ENCODE measurements around the gene ATXN1.
"Not testable (repeated sequence)": the region's sequence is repeated elsewhere in the genome, so short reads cannot be mapped to it uniquely, and the experiment has no call there.

Gene ATXN1

DNA sequence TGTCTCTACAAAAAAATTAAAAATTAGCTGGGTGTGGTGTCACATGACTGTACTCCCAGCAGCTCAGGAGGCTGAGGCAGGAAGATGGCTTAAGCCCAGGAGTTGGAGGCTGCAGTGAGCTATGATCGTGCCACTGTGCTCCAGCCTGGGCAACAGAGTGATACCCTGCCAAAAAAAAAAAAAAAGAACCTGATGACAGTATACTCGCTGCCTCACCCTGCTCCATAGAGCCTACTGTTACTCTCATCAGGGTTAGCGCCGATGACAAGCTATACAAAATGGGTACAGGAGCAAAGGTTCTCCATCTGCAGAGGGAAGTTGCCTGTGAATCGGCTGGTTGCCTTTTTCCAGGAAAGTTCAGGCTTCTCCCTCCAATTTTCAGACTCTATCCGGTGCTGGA lies 469.5 kb downstream of the ATXN1 start:
- no peak for DNase-seq

DNA sequence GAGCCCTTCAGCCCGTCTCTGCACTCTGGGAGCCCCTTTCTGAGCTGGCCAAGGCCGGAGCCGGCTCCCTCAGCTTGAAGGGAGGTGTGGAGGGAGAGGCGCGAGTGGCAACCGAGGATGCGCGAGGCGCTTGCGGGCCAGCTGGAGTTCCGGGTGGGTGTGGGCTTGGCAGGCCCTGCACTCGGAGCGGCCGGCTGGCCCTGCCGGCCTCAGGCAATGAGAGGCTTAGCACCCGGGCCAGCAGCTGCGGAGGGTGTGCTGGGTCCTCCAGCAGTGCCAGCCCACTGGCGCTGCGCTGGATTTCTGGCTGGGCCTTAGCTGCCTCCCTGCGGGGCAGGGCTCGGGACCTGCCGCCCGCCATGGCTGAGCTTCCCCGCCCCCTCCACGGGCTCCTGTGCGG lies 473.1 kb downstream of the ATXN1 start:
- DNase-seq: no peak

DNA sequence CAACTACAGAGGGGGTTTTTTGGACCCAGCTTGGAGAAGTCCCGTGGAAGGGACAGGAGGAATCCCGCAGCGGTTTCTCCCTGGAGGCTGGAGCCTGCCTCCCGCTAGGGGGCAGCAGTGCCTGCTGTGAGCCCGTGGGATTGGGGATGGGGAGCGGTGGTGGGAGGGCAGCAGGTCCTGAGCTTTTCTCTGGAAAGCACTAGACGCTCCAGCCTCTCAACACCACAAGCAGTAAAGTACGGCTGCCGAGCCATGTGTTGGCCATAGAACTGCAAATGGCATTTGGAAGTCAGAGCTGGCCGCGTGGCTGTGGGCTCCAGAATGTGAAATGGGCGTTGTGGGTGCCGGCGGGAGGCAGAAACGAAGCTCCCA lies 475.1 kb downstream of the ATXN1 start:
- DNase-seq: peak in 1 of 2 experiments; percentile 35

DNA sequence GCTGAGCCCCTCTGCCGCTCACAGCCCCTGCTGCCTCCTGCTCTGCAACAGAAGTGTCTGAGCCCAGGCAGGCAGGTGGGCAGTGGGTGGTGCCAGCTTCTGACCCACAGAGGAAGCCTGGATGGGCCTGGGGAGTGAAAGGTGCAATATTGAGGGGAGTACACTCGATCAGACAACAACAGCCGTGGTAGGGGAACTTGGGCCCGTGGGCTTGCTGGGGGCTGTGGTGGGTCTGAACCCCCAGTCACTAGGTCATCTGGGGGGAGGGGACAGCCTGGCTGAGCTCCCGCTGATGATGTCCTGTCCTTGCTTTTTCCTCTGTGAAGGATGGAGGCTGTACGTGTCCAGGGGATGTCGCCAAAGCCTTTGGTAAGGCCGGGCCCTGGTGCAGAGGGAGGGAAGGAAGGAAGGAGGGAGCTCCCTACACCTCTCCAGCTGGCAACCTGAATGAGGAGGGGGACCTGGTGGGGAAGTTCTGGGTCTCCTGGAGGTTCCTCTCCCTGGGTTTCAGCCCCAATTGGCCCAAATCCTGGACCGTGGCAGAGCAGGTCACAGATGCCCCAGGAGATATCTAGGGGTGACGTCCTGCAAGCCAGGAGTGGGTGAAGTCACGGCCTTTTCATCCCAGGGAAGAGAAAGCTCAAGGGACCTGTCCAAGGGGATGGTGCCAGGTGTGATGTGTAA lies 475.7 kb downstream of the ATXN1 start:
- no peak for DNase-seq

DNA sequence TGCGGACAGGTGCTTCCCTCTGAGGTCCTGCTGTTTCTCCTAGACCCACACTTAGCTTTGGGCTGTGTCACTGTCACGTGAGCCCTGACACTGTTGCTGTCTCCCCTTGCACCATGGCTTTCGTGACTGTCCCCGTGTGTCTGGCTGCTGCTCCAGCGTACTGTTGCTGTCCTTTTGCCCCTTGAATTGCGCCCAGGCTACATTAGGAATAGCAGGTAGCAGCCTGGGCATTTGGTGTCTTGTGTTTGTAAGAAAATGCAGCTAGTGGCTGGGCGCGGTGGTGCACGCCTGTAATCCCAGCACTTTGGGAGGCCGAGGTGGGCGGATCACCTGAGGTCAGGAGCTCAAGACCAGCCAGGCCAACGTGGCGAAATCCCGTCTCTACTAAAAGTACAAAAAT lies 476.8 kb downstream of the ATXN1 start:
- no peak for DNase-seq

DNA sequence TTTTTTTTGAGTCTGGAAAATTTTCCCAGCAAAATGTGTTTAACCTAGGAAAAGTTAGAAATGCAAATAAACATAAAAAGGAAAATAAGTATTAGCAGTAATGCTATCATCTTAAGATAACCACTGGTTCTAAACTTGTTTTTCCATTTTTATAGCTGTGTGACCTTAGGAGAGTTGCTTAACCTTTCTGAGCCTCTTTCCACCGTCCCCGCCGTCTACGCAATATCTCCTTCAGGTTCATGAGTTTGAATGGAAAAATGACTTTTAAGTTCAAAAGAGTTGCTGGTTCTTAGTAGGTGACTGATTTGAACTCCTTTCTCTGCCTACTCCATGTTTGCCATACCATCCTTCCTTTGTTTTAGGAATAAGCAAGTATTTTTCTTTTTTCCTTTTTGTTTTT lies 478.9 kb downstream of the ATXN1 start:
- DNase-seq: no peak

DNA sequence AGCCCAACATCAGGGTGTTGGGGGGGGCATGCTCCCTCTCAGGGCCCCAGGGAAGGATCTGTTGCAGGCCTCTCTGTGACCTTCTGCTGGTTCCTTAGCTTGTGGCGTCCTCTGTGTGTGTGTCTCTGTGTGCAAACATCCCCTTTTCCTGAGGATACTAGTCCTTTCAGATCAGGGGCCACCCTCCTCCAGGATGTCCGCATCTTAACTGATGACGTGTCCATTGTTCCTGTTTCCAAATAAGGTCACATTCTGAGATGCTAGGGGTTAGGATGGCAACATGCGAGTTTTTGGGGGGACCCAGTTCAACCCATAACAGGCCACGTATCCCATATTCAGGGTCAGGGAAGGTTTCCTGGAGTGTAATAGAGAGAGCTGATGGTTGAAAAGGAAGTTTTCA lies 482.0 kb downstream of the ATXN1 start:
- no peak for DNase-seq

DNA sequence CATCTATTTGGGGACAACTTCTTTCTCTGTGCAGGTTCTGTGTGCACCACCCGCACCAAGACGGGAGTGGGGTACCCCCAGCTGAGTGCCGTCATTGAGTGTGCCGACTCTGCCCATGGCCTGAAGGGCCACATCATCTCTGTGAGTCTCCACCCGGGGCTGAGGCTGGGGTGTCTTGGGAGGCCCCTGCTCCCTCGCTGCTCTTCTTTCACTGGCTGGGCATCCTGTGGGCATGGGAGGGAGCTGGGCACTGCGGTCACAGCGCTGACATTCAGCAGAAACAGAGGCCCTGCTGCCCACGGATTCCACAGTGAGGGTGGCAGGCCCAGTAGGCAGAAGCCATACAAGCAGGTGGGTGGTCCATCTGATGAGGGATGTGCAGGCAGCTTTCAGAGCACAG lies 482.5 kb downstream of the ATXN1 start:
- DNase-seq: no peak

DNA sequence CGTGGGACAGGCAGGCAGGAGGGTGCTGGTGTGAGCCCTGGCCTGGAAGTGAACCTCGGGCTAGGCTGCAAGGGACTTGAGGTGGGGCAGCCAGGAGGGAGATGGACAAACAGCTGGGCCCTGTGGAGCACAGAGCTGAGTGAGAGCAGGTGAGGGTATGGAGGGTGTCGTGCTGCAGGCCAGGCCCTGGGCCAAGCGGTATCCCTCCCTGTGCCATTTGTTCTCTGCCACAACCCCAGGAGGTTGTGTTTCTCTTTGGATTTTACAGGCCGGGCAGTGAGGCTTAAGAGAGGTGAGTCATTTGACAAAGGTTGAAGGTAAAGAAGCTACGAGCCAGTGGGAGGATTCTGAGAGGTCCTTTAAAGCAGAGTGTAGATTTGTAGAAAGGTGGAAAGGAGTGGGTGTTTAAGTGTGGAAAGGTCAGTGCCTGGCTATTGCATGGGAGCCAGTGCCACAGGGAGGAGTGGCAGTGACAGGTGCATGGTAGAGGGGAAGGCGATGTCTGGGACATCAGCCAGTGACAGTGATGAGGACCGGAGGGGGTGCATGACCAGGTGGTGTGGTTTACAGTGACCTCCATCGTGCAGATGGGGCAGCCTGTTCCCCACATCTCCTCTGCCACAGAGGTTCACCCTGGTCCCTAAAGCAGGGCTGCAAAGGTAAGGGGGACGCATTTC lies 483.1 kb downstream of the ATXN1 start:
- DNase-seq: no peak

DNA sequence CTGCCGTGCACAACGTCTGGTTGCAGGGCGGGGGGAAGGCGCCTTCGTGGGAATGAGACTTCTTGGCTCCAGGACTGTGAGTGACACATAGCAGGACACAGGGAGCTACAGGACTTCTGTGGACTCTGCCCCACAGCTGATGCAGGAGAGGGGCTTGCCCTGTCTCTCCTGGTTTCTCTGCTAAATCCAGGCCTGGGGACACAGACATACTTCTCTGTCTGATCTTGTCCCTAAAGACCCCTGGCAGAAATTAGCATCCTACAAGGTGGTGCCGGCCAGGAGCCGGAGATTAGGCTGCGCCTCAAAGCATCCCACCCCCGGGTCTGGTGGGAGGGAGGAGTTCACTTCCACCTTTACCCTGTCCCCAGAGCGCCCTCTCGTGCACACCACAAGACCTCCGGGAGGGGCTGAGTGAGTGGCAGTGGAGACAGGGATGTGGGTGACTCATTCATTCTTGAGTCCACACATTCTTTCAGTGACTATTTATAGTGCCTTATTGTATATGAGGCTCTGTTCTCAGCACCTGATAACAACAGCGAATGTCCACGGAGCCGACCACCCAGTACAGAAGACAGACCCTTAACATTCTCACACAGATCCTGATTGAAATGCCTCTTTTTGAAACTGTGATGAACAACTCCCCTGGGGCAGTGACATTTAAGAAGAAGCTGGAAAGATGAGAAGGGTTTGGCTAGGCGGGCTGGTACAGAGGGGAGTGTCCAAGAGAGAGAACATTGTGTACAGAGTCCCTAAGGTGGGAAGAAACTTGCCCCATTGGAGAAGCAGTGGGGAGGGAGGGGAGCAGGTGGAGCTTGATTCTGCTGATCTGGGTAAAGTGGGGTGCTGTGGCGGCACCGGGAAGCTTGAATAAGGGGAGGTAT lies 483.9 kb downstream of the ATXN1 start:
- DNase-seq: no peak

DNA sequence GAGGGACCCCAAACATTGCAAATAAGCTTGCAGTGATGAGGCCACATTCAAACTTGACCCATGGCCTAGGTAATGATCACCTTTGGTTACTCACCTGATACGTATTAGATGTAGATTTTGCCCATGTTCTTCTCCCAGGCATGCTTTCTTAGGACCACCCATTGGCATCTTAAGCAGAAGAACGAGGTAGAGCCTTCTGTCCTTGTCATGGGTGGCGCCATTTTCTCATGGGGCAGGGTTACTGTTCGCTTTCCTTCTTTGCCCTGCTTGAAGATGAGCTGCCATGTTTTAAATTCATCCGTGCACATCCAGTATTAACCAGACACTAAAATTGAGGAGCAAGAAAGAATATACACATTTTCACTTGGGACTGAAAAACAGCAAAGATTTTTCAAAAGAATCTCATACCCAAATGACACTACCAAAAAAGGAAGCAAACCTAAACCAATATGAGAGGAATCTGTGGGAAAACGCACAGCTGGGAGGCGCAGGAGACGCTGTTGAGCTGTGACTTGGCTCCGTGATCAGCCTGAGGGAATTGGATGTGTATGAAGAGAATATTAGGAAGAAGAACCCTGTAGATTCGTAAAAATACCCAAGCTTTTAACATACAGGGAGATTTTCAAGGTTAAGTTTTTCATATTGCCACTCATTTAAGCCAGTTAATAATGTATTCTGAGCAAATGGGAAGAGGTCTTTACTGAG lies 486.2 kb downstream of the ATXN1 start:
- no peak for DNase-seq

DNA sequence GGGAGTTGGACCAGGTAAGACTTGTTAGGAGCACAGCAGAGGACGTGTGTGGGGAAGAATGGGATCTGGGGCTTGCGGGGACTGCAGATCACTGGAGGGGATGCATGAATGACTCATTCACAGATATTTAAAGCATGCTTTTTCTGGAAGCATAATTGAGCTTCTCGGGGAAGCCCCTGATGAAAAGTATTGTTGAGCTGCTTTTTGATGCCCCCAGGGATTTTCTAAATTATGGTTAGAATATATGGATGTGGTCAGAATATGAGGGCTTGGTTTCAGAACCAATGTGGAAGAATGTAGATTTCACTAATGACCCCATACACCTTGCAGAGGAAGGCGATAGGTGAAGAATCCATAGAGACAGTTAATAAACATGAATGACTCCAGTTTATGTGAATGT lies 486.8 kb downstream of the ATXN1 start:
- DNase-seq: no peak

DNA sequence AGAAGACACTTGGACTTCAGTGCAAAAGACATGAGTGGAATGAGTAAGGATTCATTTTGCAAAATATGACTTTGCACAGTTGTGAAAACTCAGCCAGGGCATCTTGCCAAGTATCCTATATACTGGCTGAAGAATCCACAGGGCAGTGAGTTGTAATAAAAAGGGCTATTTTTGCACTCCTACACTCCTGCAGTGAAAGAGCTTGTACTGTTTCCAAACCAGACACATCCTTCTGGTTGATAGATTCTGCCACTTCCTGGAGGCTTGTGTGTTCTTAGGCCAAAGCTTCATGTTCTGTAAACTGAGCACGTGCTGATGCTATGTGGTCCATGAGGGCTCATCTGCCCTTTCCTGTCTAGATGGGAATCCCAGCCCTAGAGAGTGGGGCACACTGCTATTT lies 488.0 kb downstream of the ATXN1 start:
- peak in 1 of 2 experiments; percentile 77 for DNase-seq

DNA sequence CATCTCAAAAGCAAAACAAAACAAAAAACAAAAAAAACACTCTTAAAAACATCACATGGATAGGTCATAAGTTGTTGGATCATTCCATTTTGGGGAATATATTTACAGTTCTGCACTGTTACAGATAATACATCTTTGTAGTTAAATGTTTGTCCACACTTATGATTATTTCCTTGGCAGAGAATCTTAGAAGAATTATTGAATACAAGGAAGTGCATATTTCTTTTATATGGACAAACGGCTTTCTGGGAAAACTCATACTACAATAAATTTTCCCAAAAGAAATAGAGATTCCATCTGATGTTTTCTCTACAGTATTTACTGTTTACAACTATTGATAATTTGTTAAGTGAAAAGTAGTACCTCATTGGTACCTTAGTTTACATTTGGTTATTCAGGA lies 489.1 kb downstream of the ATXN1 start:
- no peak for DNase-seq

DNA sequence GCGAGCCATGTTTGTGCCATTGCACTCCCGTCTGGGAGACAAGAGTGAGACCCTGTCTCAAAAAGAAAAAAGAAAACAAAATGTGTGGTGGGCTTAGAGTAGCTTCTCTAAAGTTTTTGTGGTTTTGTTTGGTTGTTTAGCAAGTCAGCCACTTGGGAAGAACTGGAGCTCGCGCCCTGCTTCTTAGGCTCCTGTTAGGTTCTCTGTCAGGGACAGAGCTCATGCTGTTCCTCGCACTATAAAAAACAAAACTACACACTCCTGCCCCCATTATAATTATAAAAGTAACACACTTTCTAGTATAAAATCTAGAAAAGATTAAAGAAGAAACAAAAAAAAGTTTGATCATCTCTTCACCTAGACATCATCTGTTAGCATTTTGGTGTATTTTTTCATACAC lies 489.8 kb downstream of the ATXN1 start:
- DNase-seq: no peak

DNA sequence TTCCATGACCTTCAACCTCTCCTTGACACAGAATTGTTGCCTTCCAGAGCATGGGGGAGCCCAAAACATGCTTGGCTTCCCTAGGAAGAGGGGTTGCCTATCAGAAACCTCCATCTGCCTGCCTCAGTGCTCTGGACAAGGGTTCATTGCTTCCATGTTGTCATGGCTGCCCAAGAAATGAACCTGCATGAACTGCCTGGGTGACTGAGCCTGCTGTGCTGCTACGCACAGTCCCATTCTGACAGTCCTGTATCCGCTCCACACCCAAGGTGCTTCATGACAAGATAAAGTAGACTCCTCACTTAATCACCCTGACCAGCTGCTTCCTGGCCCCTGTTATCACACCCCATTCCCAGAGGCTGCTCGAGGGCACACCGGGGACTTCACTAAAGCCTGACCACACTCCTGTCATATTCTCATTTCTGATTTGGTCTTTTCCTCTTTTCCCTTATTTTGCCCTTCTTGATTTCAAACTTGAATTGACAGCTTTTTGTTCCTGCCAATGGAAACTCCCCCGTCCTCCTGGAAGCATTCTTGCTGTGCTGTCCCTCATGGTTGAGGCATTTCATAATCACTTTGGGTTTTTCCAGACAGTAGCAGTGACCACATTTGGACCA lies 491.0 kb downstream of the ATXN1 start:
- no peak for DNase-seq

DNA sequence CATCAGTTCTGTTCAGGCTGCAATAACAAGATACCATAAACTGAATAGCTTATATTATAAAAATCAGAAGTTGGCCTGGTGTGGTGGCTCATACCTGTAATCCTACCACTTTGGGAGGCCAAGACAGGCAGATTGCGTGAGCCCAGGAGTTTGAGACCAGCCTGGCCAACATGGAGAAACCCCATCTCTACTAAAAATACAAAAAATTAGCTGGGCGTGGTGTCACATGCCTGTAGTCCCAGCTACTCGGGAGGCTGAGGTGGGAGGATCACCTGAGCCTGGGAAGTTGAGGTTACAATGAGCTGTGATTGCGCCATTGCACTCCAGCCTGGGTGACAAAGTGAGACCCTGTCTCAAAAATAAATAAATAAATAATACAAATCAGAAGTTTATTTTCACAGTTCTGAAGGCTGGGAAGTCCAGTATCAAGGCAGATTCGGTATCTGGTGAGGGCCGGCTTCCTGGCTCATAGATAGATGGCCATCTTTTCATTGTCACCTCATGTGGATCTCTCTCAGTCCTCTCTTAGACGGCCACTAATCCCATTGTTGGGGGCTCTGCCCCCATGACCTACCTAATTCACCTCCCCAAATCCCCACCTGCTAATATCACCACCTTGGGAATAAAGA lies 491.7 kb downstream of the ATXN1 start:
- not testable (repeated sequence) for DNase-seq

DNA sequence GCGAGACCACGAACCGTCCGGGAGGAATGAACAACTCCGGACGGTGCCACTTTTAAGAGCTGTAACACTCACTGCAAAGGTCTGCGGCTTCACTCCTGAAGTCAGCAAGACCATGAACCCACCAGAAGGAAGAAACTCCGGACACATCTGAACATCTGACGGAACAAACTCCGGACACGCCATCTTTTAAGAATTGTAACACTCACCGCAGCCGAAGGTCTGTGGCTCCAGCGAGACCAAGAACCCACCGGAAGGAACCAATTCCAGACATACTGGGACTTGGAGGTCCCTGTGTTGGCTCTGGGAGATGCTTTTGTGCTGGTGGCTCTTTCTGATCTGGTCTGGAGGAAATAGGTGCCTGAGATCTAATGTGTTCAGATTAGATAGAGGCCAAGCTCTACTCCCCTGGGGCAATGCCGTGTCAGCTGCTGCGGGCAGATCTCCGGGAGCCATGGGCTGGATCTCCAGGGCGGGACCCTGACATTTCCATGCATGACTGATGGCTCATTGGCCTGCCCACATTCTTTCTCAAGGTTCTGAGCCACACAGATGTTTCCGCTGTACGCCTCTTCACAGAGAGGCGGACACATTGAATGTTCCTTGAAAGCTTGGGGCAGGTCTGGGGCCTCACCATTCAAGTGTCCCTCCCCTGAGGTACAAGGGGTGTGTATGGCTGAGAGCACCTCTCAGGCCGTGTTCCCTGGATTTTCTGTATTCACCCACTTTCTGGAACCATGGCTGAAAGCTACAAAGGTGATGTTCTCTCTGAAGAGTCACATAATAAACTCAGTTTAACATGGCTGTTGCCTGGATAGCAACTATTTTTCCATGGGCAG lies 493.6 kb downstream of the ATXN1 start:
- DNase-seq: no peak

DNA sequence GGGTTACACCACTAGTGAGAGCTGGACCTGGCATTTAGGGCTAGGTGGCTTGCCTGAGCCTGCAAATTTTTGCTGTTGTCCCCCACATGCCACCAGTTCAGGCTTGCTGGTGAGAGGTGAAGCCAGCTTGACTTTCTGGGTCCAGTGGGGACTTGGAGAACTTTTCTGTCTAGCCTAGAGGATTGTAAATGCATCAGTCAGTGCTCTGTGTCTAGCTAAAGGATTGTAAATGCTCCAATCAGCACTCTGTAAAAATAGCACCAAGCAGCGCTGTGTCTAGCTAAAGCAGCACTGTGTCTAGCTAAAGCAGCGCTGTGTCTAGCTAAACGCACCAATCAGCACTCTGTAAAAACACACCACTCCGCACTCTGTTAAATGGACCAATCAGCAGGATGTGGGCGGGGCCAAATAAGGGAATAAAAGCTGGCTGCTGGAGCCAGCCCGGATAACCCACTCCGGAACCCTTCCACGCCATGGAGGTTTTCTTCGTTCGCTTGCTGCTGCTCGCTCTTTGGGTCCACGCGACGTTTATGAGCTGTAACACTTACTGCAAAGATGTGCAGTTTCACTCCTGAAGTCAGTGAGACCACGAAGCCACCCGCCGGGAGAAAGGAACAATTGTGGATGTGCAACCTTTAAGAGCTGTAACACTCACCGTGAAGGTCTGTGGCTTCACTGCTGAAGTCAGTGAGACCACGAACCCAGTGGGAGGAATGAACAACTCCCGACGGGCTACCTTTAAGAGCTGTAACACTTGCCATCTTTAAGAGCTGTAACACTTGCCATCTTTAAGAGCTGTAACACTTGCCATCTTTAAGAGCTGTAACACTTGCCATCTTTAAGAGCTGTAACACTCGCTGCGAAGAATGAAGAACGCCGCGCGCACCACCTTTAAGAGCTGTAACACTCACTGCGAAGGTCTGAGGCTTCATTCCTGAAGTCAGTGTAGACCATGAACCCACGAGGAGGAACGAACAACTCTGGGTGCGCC lies 495.6 kb downstream of the ATXN1 start:
- DNase-seq: no peak

DNA sequence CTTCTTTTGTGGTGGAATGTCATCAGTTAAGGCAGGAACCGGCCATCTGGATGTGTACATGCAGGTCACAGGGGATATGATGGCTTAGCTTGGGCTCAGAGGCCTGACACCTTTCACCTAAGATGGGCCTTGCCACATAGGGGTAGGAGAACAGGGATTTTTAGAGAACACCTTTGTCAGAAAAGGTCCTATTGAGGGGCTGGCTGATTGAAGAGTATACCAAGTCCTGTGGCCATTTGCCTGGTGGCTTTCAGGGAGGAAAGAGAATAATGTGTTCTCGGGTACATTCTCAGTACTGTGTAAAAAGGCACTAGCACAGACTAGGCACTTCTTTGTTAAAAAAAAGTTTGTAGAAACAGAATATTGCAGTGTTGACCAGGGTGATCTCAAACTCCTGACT lies 496.5 kb downstream of the ATXN1 start:
- no peak for DNase-seq
